ENCODE measurements around the gene TLR7. TPM values are rescaled to one million over a fixed set of nuclear protein-coding genes. Genes with fewer than 3 reads are reported as not detected.

Gene TLR7
- total and polyA plus RNA-seq, 2 of the 4 experiments (the other 2 are of a cell fraction): not detected

GRCh38 chrX:12867685-12868084 is 813 bp downstream of the TLR7 start:
- no TSS peak for BruUV-seq (replicated peaks)
- Histone ChIP-seq H4K20me1 (ENCODE audit: insufficient read depth, low read length) (no peaks in the 10 kb centered on the region), H3K9me1 (ENCODE audit: insufficient read depth, low read length) (no peaks in the 10 kb centered on the region), H4K91ac (ENCODE audit: insufficient read depth, low read depth, low read length) (no peak overlapping the region), H3K23ac (ENCODE audit: low read depth, low read length) (no peak overlapping the region), H2AK5ac (ENCODE audit: low read depth, low read length) (no peak overlapping the region), H3K9ac (ENCODE audit: low read depth, low read length) (no peak overlapping the region), H3K4me2 (ENCODE audit: low read depth, low read length) (no peak overlapping the region), H3K18ac (ENCODE audit: low read depth, low read length) (no peak overlapping the region), H2AFZ (replicated peaks; ENCODE audit: low read length, poor library complexity) (no peak overlapping the region), H3K27me3 (ENCODE audit: control insufficient read depth, insufficient read depth, low read length) (no peaks in the 10 kb centered on the region), H2BK15ac (ENCODE audit: low read depth, low read length) (no peak overlapping the region), H2BK120ac (ENCODE audit: low read depth, low read length) (no peak overlapping the region), H3K36me3 (ENCODE audit: control insufficient read depth, insufficient read depth, low read length) (no peaks in the 10 kb centered on the region), H2AK9ac (replicated peaks; ENCODE audit: low read depth, low read length, poor library complexity) (no peak overlapping the region), H4K8ac (ENCODE audit: low read depth in 2 of 2, low read length in 2 of 2) (no peak overlapping the region), H3K4ac (ENCODE audit: low read depth, low read length) (no peak overlapping the region), H3K9me3 (ENCODE audit: control insufficient read depth, insufficient read depth, low read length) (0 out of 2 replicates have a peak, but pooled peaks cover 2% of the 10 kb centered on the region), H3K27ac (ENCODE audit: insufficient read depth, low read length) (no peak overlapping the region), H3K56ac (ENCODE audit: extremely low read depth, insufficient read depth, low read length) (no peak overlapping the region), H3K79me1 (ENCODE audit: low read depth in 1 of 2, low read length in 2 of 2) (no peaks in the 10 kb centered on the region), H3K4me3 (ENCODE audit: insufficient read depth, low read depth, low read length) (no peak overlapping the region), H3K4me1 (ENCODE audit: control insufficient read depth, insufficient read depth, low read length) (no peaks in the 10 kb centered on the region), H2BK5ac (ENCODE audit: low read depth, low read length, poor library complexity, severe bottlenecking) (no peak overlapping the region), H2BK20ac (ENCODE audit: low read depth, low read length) (no peak overlapping the region), H4K5ac (ENCODE audit: low read depth, low read length) (no peak overlapping the region), H3K14ac (replicated peaks; ENCODE audit: low read depth, low read length) (no peak overlapping the region)
- DNase-seq (no peak), ATAC-seq (ENCODE audit: low read depth) (no peak)
- intact Hi-C loops (cut with micrococcal nuclease): no loop called here
- TF ChIP-seq POLR2A (IDR thresholded peaks at IDR 0.05; ENCODE audit: low read depth, low read length) (no peak), MAZ (IDR thresholded peaks at IDR 0.05; ENCODE audit: borderline replicate concordance, low read depth, low read length) (no peak), BHLHE40 (IDR thresholded peaks at IDR 0.05; ENCODE audit: low read depth, low read length) (no peak), CEBPB (IDR thresholded peaks at IDR 0.05; ENCODE audit: low read depth, low read length) (no peak), RAD21 (IDR thresholded peaks at IDR 0.05; ENCODE audit: low read length) (no peak), MAFK (IDR thresholded peaks at IDR 0.05; ENCODE audit: low read depth, low read length) (no peak), CTCF (conservative IDR thresholded peaks at IDR 0.05; ENCODE audit: low read depth, low read length) (no peak), RFX5 (IDR thresholded peaks at IDR 0.05; ENCODE audit: low read depth, low read length) (no peak), SMC3 (IDR thresholded peaks at IDR 0.05; ENCODE audit: low read depth, low read length) (no peak), ELK1 (IDR thresholded peaks at IDR 0.05; ENCODE audit: borderline replicate concordance, low read depth, low read length) (no peak), MXI1 (IDR thresholded peaks at IDR 0.05; ENCODE audit: borderline replicate concordance, low read depth, low read length) (no peak), FOS (IDR thresholded peaks at IDR 0.05; ENCODE audit: low read depth, low read length) (no peak), CHD1 (IDR thresholded peaks at IDR 0.05; ENCODE audit: low read depth, low read length) (no peak)
- ChIA-PET CTCF (no interaction called here), POLR2A (ENCODE audit: unreplicated experiment) (no interaction called here)
- dilution Hi-C loops (cut with HindIII; ENCODE audit: low sequenced_read_pairs, unreplicated experiment): no loop called here
- in situ Hi-C loops (cut with MboI; ENCODE audit: low sequenced_read_pairs): no loop called here
- 80% methylated on average over 2 of the region's 4 CpGs; no CpG with 5 or more reads in 1 of the 2 experiments for WGBS, 2 experiments (ENCODE audit: extremely low coverage in 2 of 2, insufficient read length in 1 of 2)
